ENCODE results near the gene TIPARP. TPM values are rescaled to one million over a fixed set of nuclear protein-coding genes. Genes with fewer than 3 reads are reported as not detected.

TIPARP gene
- total RNA-seq, 1 experiment from 2014 or later, result 15.8 TPM

GRCh38 chr3:156666073-156666472, 8.3 kb upstream of the TIPARP start:
- no peaks in the 10 kb centered on the region for H3K36me3 ChIP-seq (ENCODE audit: control insufficient read depth, insufficient read depth, low read length)
- intact Hi-C loops (cut with micrococcal nuclease; ENCODE audit: unreplicated experiment), result no loop called here
- no peak for DNase-seq
- no peak overlapping the region for H3K4me3 ChIP-seq (ENCODE audit: low read depth, low read length)
- H3K27ac Mint-ChIP-seq (ENCODE audit: unreplicated experiment), result no peak overlapping the region
- no peaks in the 10 kb centered on the region for H3K36me3 Mint-ChIP-seq (ENCODE audit: insufficient read depth, unreplicated experiment)
- H3K4me1 ChIP-seq, result peaks cover 14% of the 10 kb centered on the region
- H3K27me3 Mint-ChIP-seq (ENCODE audit: insufficient read depth, unreplicated experiment), result no peaks in the 10 kb centered on the region
- POLR2A ChIA-PET, result no interaction called here
- CTCF ChIA-PET, result no interaction called here
- TF ChIP-seq, protein P1, sequence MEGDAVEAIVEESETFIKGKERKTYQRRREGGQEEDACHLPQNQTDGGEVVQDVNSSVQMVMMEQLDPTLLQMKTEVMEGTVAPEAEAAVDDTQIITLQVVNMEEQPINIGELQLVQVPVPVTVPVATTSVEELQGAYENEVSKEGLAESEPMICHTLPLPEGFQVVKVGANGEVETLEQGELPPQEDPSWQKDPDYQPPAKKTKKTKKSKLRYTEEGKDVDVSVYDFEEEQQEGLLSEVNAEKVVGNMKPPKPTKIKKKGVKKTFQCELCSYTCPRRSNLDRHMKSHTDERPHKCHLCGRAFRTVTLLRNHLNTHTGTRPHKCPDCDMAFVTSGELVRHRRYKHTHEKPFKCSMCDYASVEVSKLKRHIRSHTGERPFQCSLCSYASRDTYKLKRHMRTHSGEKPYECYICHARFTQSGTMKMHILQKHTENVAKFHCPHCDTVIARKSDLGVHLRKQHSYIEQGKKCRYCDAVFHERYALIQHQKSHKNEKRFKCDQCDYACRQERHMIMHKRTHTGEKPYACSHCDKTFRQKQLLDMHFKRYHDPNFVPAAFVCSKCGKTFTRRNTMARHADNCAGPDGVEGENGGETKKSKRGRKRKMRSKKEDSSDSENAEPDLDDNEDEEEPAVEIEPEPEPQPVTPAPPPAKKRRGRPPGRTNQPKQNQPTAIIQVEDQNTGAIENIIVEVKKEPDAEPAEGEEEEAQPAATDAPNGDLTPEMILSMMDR (IDR thresholded peaks at IDR 0.05; ENCODE audit: insufficient read depth in 1 of 2, low read depth in 1 of 2, low read length in 1 of 2, severe bottlenecking in 1 of 2, unreplicated experiment in 1 of 2), result no peak
- no peak overlapping the region for H3K4me3 Mint-ChIP-seq (ENCODE audit: unreplicated experiment)
- no TSS peak for BruUV-seq (replicated peaks)
- no peaks in the 10 kb centered on the region for H3K9me3 Mint-ChIP-seq (ENCODE audit: unreplicated experiment)
- peaks cover 12% of the 10 kb centered on the region for H3K4me1 Mint-ChIP-seq (ENCODE audit: low read depth, unreplicated experiment)
- no peaks in the 10 kb centered on the region for H3K9me3 ChIP-seq
- no peaks in the 10 kb centered on the region for H3K27me3 ChIP-seq (replicated peaks; ENCODE audit: control insufficient read depth, insufficient read depth, low read length)

GRCh38 chr3:156668073-156668763, 6.2 kb upstream of the TIPARP start:
- CTCF ChIA-PET, result no interaction called here
- Mint-ChIP-seq H3K4me1 (ENCODE audit: low read depth, unreplicated experiment) (peaks cover 12% of the 10 kb centered on the region), H3K27me3 (ENCODE audit: insufficient read depth, unreplicated experiment) (no peaks in the 10 kb centered on the region), H3K36me3 (ENCODE audit: insufficient read depth, unreplicated experiment) (no peaks in the 10 kb centered on the region), H3K9me3 (ENCODE audit: unreplicated experiment) (no peaks in the 10 kb centered on the region), H3K4me3 (ENCODE audit: unreplicated experiment) (no peak overlapping the region), H3K27ac (ENCODE audit: unreplicated experiment) (no peak overlapping the region)
- peaks cover 18% of the 10 kb centered on the region for H3K4me1 ChIP-seq
- intact Hi-C loops (cut with micrococcal nuclease; ENCODE audit: unreplicated experiment), result no loop called here
- H3K36me3 ChIP-seq (ENCODE audit: control insufficient read depth, insufficient read depth, low read length), result no peaks in the 10 kb centered on the region
- no peak for DNase-seq
- POLR2A ChIA-PET, result interaction anchor here (0.6 kb wide), 1 partner anchor 114 kb away, joined by 3 read pairs; no protein-coding TSS in a partner anchor
- BruUV-seq (replicated peaks), result no TSS peak
- H3K4me3 ChIP-seq (ENCODE audit: low read depth, low read length), result no peak overlapping the region
- H3K27me3 ChIP-seq (replicated peaks; ENCODE audit: control insufficient read depth, insufficient read depth, low read length), result no peaks in the 10 kb centered on the region
- TF ChIP-seq, protein P1 (IDR thresholded peaks at IDR 0.05; ENCODE audit: insufficient read depth in 1 of 2, low read depth in 1 of 2, low read length in 1 of 2, severe bottlenecking in 1 of 2, unreplicated experiment in 1 of 2), result no peak
- no peaks in the 10 kb centered on the region for H3K9me3 ChIP-seq

GRCh38 chr3:156670077-156670476, 4.3 kb upstream of the TIPARP start:
- Mint-ChIP-seq H3K4me1 (ENCODE audit: low read depth, unreplicated experiment) (no peaks in the 10 kb centered on the region), H3K27me3 (ENCODE audit: insufficient read depth, unreplicated experiment) (no peaks in the 10 kb centered on the region), H3K4me3 (ENCODE audit: unreplicated experiment) (no peak overlapping the region), H3K36me3 (ENCODE audit: insufficient read depth, unreplicated experiment) (peaks cover 8% of the 10 kb centered on the region), H3K27ac (ENCODE audit: unreplicated experiment) (no peak overlapping the region), H3K9me3 (ENCODE audit: unreplicated experiment) (no peaks in the 10 kb centered on the region)
- ChIA-PET POLR2A (no interaction called here), CTCF (no interaction called here)
- no peak for DNase-seq
- BruUV-seq (replicated peaks), result no TSS peak
- peaks cover 15% of the 10 kb centered on the region; the same call in 1 of the 2 replicates for H3K4me1 ChIP-seq
- no peaks in the 10 kb centered on the region for H3K36me3 ChIP-seq (ENCODE audit: control insufficient read depth, insufficient read depth, low read length)
- TF ChIP-seq, protein P1 (IDR thresholded peaks at IDR 0.05; ENCODE audit: insufficient read depth in 1 of 2, low read depth in 1 of 2, low read length in 1 of 2, severe bottlenecking in 1 of 2, unreplicated experiment in 1 of 2), result no peak
- intact Hi-C loops (cut with micrococcal nuclease; ENCODE audit: unreplicated experiment), result loop anchor here (5.0 kb wide), 1 partner anchor 63 kb away; no protein-coding TSS in a partner anchor
- H3K27me3 ChIP-seq (replicated peaks; ENCODE audit: control insufficient read depth, insufficient read depth, low read length), result no peaks in the 10 kb centered on the region
- no peaks in the 10 kb centered on the region for H3K9me3 ChIP-seq
- H3K4me3 ChIP-seq (ENCODE audit: low read depth, low read length), result no peak overlapping the region
